NB4 (cell line): Measurements from ENCODE around the gene CHERP.

Source experiments
- CTCF ChIP-seq: IDR thresholded peaks from one replicate; pipeline ENCODE4 v1.5.1; 2012; ENCODE audit warnings: low read depth, low read length
- MAX ChIP-seq: IDR thresholded peaks from 2 replicates; pipeline ENCODE4 v1.6.1; 2011; ENCODE audit warnings: low read depth, low read length
- MYC ChIP-seq: IDR thresholded peaks from 2 replicates; pipeline ENCODE4 v1.6.1; 2011; ENCODE audit warnings: low read depth, low read length
- POLR2A ChIP-seq: IDR thresholded peaks from 2 replicates; pipeline ENCODE4 v1.6.1; 2011; ENCODE audit warnings: mild to moderate bottlenecking; ENCODE audit not compliant: insufficient read length; ENCODE audit errors: extremely low read depth

GRCh38 chr19:16470541-16470910 lies 71.7 kb downstream of the CHERP start:
- TF ChIP-seq POLR2A (no peak), CTCF (no peak), MAX (no peak), MYC (no peak)
